ENCODE measurements around the gene TPRKB.

DNA sequence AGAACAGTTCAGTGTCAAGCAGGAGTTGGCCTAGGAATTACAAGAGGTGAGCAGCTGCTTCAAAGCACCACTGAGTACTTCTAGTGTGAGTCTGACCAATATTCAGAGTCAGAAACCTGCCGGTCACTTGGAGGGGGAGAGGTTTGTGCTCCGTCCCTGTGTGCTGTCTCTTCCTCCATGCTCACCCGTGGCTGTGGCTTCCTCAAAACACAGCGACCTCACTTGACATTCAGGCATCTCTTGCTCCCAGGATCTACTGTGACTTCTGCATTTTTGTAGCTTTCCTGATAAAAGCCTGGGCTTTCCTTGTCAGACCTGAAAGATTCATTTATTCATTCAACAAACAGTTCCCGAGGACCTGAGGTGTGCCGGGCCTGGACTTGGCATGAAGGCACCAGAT, 32.9 kb downstream of the TPRKB start:
- TF ChIP-seq, protein P1, sequence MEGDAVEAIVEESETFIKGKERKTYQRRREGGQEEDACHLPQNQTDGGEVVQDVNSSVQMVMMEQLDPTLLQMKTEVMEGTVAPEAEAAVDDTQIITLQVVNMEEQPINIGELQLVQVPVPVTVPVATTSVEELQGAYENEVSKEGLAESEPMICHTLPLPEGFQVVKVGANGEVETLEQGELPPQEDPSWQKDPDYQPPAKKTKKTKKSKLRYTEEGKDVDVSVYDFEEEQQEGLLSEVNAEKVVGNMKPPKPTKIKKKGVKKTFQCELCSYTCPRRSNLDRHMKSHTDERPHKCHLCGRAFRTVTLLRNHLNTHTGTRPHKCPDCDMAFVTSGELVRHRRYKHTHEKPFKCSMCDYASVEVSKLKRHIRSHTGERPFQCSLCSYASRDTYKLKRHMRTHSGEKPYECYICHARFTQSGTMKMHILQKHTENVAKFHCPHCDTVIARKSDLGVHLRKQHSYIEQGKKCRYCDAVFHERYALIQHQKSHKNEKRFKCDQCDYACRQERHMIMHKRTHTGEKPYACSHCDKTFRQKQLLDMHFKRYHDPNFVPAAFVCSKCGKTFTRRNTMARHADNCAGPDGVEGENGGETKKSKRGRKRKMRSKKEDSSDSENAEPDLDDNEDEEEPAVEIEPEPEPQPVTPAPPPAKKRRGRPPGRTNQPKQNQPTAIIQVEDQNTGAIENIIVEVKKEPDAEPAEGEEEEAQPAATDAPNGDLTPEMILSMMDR (IDR thresholded peaks at IDR 0.05) = no peak
- no peak for TF ChIP-seq POLR2A (IDR thresholded peaks at IDR 0.05)

Data from lower leg skin (tissue), 3 donors.